Psoas muscle (tissue), 8 donors: ENCODE results near the gene EXOSC1. TPM values are rescaled to one million over a fixed set of nuclear protein-coding genes. Genes with fewer than 3 reads are reported as not detected.

ENCODE experiments used
- ATAC-seq, 4 donors: fragments of 200-7000 bp; cut with Tn5 transposase; one replicate each; pipeline ENCODE4 v1.9.1; 2020; ENCODE audit warnings: moderate library complexity in 3 of 4, mild to moderate bottlenecking in 2 of 4
- DNase-seq, 2 donors: peaks; one replicate each; pipeline ENCODE4 v3.0.0-alpha.2; 2020
- H3K27ac ChIP-seq: fragments of 200-600 bp; one replicate; pipeline ENCODE4 v1.8.0; 2022
- H3K27me3 ChIP-seq, 3 donors: fragments of 200-600 bp in 1 of 3; one replicate each; pipeline versions ENCODE4 v1.6.1 to v1.8.0; 2013 to 2022; ENCODE audit warnings: low read length in 2 of 3, mild to moderate bottlenecking in 2 of 3, moderate library complexity in 1 of 3; ENCODE audit not compliant: insufficient read depth in 3 of 3
- H3K36me3 ChIP-seq, 2 donors: fragments of 200-600 bp in 1 of 2; one replicate each; pipeline versions ENCODE4 v1.6.1 to v1.8.0; 2013 to 2022; ENCODE audit warnings: low read depth in 1 of 2, mild to moderate bottlenecking in 1 of 2, moderate library complexity in 1 of 2; ENCODE audit not compliant: insufficient read depth in 1 of 2
- H3K4me1 ChIP-seq: fragments of 200-600 bp; one replicate; pipeline ENCODE4 v1.8.0; 2022
- H3K4me3 ChIP-seq: fragments of 200-600 bp; one replicate; pipeline ENCODE4 v1.8.0; 2022; ENCODE audit warnings: mild to moderate bottlenecking
- H3K9me3 ChIP-seq: fragments of 200-600 bp; one replicate; pipeline ENCODE4 v1.8.0; 2022
- WGBS, 3 donors: extraction: QIAGEN DNeasy Blood & Tissue Kit; methylation state at CpG; one replicate each; pipeline versions ENCODE4 v1.1.6 to v1.1.7; 2013; 5-methylcytosine and 5-hydroxymethylcytosine counted together
- intact Hi-C, 2 donors: fragments of 100-400 bp; cut with DNase I; formaldehyde crosslinking; loops; one replicate each; pipeline versions ENCODE4 v1.11.0 to v1.14.2; 2022
- polyA plus RNA-seq, 3 donors: library from polyadenylated mRNA; stranded (reverse); fragments of 200-250 nt; gene quantifications; one replicate each; pipeline ENCODE4 v1.2.3, GENCODE V29; 2013
- total RNA-seq, 4 donors: library from RNA; stranded (reverse); fragmentation: NEBNext Ultra II Directional in 2 of 4; extraction: Animal tissue kit (Norgen Biotek cat#: 25700) in 2 of 4; gene quantifications; one replicate each; pipeline versions ENCODE4 v1.2.1 to v1.2.4, GENCODE V29; 2021 to 2023
- TF ChIP-seq, protein P1 (sequence below): fragments of 200-600 bp; IDR thresholded peaks from one replicate; pipeline ENCODE4 v1.8.0; 2022; ENCODE audit warnings: antibody characterized with exemption
- donor health status: healthy with polysubstance abuse.
- donor health status: DM: no; HTN: no; CAD: no; lungs with moderate emphysema.
- donor health status: Bipolar disorder and iron deficiency.
- donor health status: healthy.
- donor health status: DM: yes; HTN: yes; CAD: no.
- donor health status: DM: no; HTN: no; CAD: no.
- donor health status: DM: no; HTN: no; CAD: no.
- donor health status: DM: yes; HTN: yes; CAD: no.

EXOSC1 gene
- total and polyA plus RNA-seq, 7 donors, result 14.0 to 36.5 (median 20.4) TPM

- TF ChIP-seq, protein P1, sequence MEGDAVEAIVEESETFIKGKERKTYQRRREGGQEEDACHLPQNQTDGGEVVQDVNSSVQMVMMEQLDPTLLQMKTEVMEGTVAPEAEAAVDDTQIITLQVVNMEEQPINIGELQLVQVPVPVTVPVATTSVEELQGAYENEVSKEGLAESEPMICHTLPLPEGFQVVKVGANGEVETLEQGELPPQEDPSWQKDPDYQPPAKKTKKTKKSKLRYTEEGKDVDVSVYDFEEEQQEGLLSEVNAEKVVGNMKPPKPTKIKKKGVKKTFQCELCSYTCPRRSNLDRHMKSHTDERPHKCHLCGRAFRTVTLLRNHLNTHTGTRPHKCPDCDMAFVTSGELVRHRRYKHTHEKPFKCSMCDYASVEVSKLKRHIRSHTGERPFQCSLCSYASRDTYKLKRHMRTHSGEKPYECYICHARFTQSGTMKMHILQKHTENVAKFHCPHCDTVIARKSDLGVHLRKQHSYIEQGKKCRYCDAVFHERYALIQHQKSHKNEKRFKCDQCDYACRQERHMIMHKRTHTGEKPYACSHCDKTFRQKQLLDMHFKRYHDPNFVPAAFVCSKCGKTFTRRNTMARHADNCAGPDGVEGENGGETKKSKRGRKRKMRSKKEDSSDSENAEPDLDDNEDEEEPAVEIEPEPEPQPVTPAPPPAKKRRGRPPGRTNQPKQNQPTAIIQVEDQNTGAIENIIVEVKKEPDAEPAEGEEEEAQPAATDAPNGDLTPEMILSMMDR, result no peak
- Histone ChIP-seq H3K27ac (no peak overlapping the region), H3K27me3 (no peaks in the 10 kb centered on the region), H3K4me1 (no peaks in the 10 kb centered on the region), H3K36me3 (no peaks in the 10 kb centered on the region), H3K4me3 (no peak overlapping the region), H3K9me3 (no peaks in the 10 kb centered on the region)
- 86 to 94% (median 91%) methylated on average over 10 of the region's 10 CpGs for WGBS, 3 donors
- DNase-seq (no peak), ATAC-seq (no peak)
- intact Hi-C loops, result no loop called here
Measured at GRCh38 chr10:97412891-97413304, 32.9 kb downstream of the EXOSC1 start.

DNA sequence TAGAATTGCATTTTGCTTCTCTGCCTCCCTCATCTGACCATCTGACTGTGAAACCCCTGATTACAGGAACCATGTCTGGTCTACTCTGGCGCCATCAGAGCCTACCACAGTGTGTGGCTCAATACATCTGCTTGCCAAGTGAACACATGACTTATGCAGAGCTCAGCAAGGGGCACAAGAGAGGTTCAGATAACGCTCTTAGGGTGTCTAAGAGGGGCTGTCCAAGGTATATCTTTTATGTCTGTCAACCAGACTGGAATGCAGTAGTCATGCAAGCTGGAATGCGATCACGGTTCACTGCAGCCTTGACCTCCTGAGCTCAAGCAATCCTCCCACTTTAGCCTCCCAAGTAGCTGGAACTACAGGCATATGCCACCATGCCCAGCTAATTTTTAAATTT, 34.4 kb downstream of the EXOSC1 start:
- H3K9me3 ChIP-seq, result no peaks in the 10 kb centered on the region
- no peaks in the 10 kb centered on the region for H3K4me1 ChIP-seq
- intact Hi-C loops, result no loop called here
- WGBS, 3 donors, result 73 to 79% (median 74%) methylated on average over 4 of the region's 4 CpGs
- H3K4me3 ChIP-seq, result no peak overlapping the region
- DNase-seq (no peak), ATAC-seq (no peak)
- no peaks in the 10 kb centered on the region for H3K36me3 ChIP-seq
- no peaks in the 10 kb centered on the region for H3K27me3 ChIP-seq
- TF ChIP-seq, protein P1, result no peak
- H3K27ac ChIP-seq, result no peak overlapping the region

- no peak overlapping the region for H3K27ac ChIP-seq
- no peaks in the 10 kb centered on the region for H3K27me3 ChIP-seq
- H3K4me1 ChIP-seq, result no peaks in the 10 kb centered on the region
- ATAC-seq, result no peak
- DNase-seq, result no peak
- intact Hi-C loops, result loop anchor here in 1 of 2 donors (10.0 kb wide), 1 partner anchor 206 kb away; no protein-coding TSS in a partner anchor
- no peaks in the 10 kb centered on the region for H3K36me3 ChIP-seq
- H3K9me3 ChIP-seq, result no peaks in the 10 kb centered on the region
- WGBS, 3 donors, result 78 to 83% (median 82%) methylated on average over 10 of the region's 10 CpGs
- no peak overlapping the region for H3K4me3 ChIP-seq
- TF ChIP-seq, protein P1, result no peak
Measured at GRCh38 chr10:97408496-97408992, 37.3 kb downstream of the EXOSC1 start.

- Histone ChIP-seq H3K9me3 (no peaks in the 10 kb centered on the region), H3K36me3 (no peaks in the 10 kb centered on the region), H3K27ac (no peak overlapping the region), H3K4me3 (no peak overlapping the region), H3K27me3 (no peaks in the 10 kb centered on the region), H3K4me1 (no peaks in the 10 kb centered on the region)
- intact Hi-C loops, result loop anchor here in 1 of 2 donors (10.0 kb wide), 1 partner anchor 207 kb away; no protein-coding TSS in a partner anchor
- DNase-seq (no peak), ATAC-seq (no peak)
- TF ChIP-seq, protein P1, result no peak
- WGBS, 3 donors, result 82 to 90% (median 85%) methylated on average over 2 of the region's 2 CpGs
Measured at GRCh38 chr10:97407952-97408248, 37.9 kb downstream of the EXOSC1 start.
